ENCODE results near the gene C4orf17.

GRCh38 chr4:99572527-99573240 lies 61.9 kb downstream of the C4orf17 start:
- TF ChIP-seq, protein P1, sequence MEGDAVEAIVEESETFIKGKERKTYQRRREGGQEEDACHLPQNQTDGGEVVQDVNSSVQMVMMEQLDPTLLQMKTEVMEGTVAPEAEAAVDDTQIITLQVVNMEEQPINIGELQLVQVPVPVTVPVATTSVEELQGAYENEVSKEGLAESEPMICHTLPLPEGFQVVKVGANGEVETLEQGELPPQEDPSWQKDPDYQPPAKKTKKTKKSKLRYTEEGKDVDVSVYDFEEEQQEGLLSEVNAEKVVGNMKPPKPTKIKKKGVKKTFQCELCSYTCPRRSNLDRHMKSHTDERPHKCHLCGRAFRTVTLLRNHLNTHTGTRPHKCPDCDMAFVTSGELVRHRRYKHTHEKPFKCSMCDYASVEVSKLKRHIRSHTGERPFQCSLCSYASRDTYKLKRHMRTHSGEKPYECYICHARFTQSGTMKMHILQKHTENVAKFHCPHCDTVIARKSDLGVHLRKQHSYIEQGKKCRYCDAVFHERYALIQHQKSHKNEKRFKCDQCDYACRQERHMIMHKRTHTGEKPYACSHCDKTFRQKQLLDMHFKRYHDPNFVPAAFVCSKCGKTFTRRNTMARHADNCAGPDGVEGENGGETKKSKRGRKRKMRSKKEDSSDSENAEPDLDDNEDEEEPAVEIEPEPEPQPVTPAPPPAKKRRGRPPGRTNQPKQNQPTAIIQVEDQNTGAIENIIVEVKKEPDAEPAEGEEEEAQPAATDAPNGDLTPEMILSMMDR (IDR thresholded peaks at IDR 0.05) = no peak
- TF ChIP-seq POLR2A (IDR thresholded peaks at IDR 0.05) = no peak
